ENCODE results near the gene ATG5.

The ATG5 gene

GRCh38 chr6:106143665-106144064 is 181.9 kb downstream of the ATG5 start:
- peak overlapping the region; percentile 89 for H2BK15ac ChIP-seq (replicated peaks; ENCODE audit: low read depth)
- H3K36me3 ChIP-seq (ENCODE audit: control insufficient read depth, insufficient read depth, low read length): no peaks in the 10 kb centered on the region
- no peak overlapping the region for H3K9ac ChIP-seq (ENCODE audit: low read length)
- peak overlapping the region; percentile 40 for H3K18ac ChIP-seq (ENCODE audit: low read length)
- H4K5ac ChIP-seq (ENCODE audit: low read length): no peak overlapping the region
- no peaks in the 10 kb centered on the region for H3K4me1 ChIP-seq (ENCODE audit: control insufficient read depth, low read depth, low read length)
- H3K27ac ChIP-seq (ENCODE audit: low read depth, low read length): no peak overlapping the region
- peak overlapping the region; percentile 57 for H3K4ac ChIP-seq (ENCODE audit: low read depth, low read length)
- H2BK5ac ChIP-seq (ENCODE audit: low read length): no peak overlapping the region
- no peak overlapping the region for H3K4me2 ChIP-seq (ENCODE audit: low read length)
- H3K79me2 ChIP-seq (ENCODE audit: control insufficient read depth, insufficient read depth, low read length): no peaks in the 10 kb centered on the region
- DNase-seq: no peak
- no peaks in the 10 kb centered on the region for H3K79me1 ChIP-seq (ENCODE audit: low read length)
- no peak overlapping the region for H2AK5ac ChIP-seq (ENCODE audit: low read length)
- no peaks in the 10 kb centered on the region for H3K27me3 ChIP-seq (ENCODE audit: insufficient read depth, low read length, poor library complexity)
- no CpG with 5 or more reads among the region's 12 CpGs for WGBS (ENCODE audit: extremely low coverage, insufficient coverage, low lambda C conversion rate)
- no peak overlapping the region for H4K8ac ChIP-seq (ENCODE audit: low read depth, low read length)
- H3K4me3 ChIP-seq (ENCODE audit: low read length): no peak overlapping the region
- H2BK120ac ChIP-seq (ENCODE audit: low read depth, low read length): no peak overlapping the region
- H3K23ac ChIP-seq (ENCODE audit: low read length): no peak overlapping the region
- peak overlapping the region; percentile 26 for H3K56ac ChIP-seq (ENCODE audit: low read length)

GRCh38 chr6:106142876-106143431 is 182.6 kb downstream of the ATG5 start:
- H3K4ac ChIP-seq (ENCODE audit: low read depth, low read length): no peak overlapping the region
- H3K23ac ChIP-seq (ENCODE audit: low read length): no peak overlapping the region
- no peaks in the 10 kb centered on the region for H3K79me2 ChIP-seq (ENCODE audit: control insufficient read depth, insufficient read depth, low read length)
- no peak overlapping the region for H3K27ac ChIP-seq (ENCODE audit: low read depth, low read length)
- peak overlapping the region; percentile 54 for H2AK5ac ChIP-seq (ENCODE audit: low read length)
- no CpG with 5 or more reads among the region's 2 CpGs for WGBS (ENCODE audit: extremely low coverage, insufficient coverage, low lambda C conversion rate)
- no peak overlapping the region for H3K56ac ChIP-seq (ENCODE audit: low read length)
- no peaks in the 10 kb centered on the region for H3K4me1 ChIP-seq (ENCODE audit: control insufficient read depth, low read depth, low read length)
- H2BK120ac ChIP-seq (ENCODE audit: low read depth, low read length): no peak overlapping the region
- H3K4me2 ChIP-seq (ENCODE audit: low read length): no peak overlapping the region
- H2BK15ac ChIP-seq (replicated peaks; ENCODE audit: low read depth): no peak overlapping the region
- no peak overlapping the region for H3K4me3 ChIP-seq (ENCODE audit: low read length)
- H3K79me1 ChIP-seq (ENCODE audit: low read length): no peaks in the 10 kb centered on the region
- no peak overlapping the region for H3K9ac ChIP-seq (ENCODE audit: low read length)
- no peak overlapping the region for H3K18ac ChIP-seq (ENCODE audit: low read length)
- peak; percentile 33 for DNase-seq
- H4K8ac ChIP-seq (ENCODE audit: low read depth, low read length): no peak overlapping the region
- H2BK5ac ChIP-seq (ENCODE audit: low read length): no peak overlapping the region
- no peak overlapping the region for H4K5ac ChIP-seq (ENCODE audit: low read length)
- no peaks in the 10 kb centered on the region for H3K36me3 ChIP-seq (ENCODE audit: control insufficient read depth, insufficient read depth, low read length)
- no peaks in the 10 kb centered on the region for H3K27me3 ChIP-seq (ENCODE audit: insufficient read depth, low read length, poor library complexity)

DNA sequence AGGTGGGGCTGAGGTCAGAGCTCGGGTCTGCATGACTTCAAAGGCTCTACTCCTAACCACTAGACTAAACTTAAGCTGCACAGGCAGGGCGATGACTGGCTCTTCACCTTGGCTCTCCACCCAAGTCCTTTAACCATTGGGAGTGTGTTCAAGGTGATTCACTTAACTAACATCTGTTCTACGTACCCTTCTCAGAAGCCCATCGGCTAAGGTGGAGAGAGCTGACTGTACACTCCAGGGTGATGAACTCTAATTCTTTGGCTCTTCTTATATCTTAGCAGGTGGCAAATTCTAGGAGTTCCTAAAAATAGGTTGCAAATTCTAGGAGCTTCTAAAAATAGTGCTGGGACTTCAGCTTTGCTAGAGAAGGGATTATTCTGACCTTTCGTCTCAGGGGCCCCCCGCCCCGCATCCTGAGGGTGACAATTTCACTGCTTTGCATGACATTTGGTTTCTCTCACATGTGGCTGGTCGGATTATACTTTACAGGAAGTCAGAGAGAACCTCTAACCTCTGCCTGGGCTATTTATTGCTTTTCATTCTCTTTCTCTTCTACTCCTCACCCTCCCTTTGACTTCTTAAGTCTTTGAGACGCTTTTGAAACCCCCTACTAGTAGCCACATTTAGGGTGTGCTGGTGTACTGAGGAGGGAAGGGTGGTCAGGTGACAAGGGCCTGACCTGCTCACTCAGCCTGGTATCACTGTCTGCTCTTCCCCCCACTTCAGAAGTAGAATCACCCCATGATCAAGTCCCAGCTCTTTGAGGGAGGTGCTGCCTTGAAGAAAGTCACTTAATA is 183.9 kb downstream of the ATG5 start:
- WGBS (ENCODE audit: extremely low coverage, insufficient coverage, low lambda C conversion rate): no CpG with 5 or more reads among the region's 9 CpGs
- peak overlapping the region; percentile 15 for H2AK5ac ChIP-seq (ENCODE audit: low read length)

GRCh38 chr6:106138151-106138550 is 187.4 kb downstream of the ATG5 start:
- WGBS (ENCODE audit: extremely low coverage, insufficient coverage, low lambda C conversion rate): no CpG with 5 or more reads among the region's 6 CpGs

More for the DNA sequence above, 183.9 kb downstream of the ATG5 start:
- Histone ChIP-seq H3K4me2 (ENCODE audit: low read length) (no peak overlapping the region), H3K27ac (ENCODE audit: low read depth, low read length) (no peak overlapping the region), H3K18ac (ENCODE audit: low read length) (no peak overlapping the region), H3K9ac (ENCODE audit: low read length) (no peak overlapping the region), H3K79me2 (ENCODE audit: control insufficient read depth, insufficient read depth, low read length) (no peaks in the 10 kb centered on the region), H2BK15ac (replicated peaks; ENCODE audit: low read depth) (no peak overlapping the region), H3K4me3 (ENCODE audit: low read length) (no peak overlapping the region), H4K8ac (ENCODE audit: low read depth, low read length) (no peak overlapping the region), H3K27me3 (ENCODE audit: insufficient read depth, low read length, poor library complexity) (no peaks in the 10 kb centered on the region), H4K5ac (ENCODE audit: low read length) (no peak overlapping the region), H3K36me3 (ENCODE audit: control insufficient read depth, insufficient read depth, low read length) (no peaks in the 10 kb centered on the region), H3K4ac (ENCODE audit: low read depth, low read length) (no peak overlapping the region), H2BK120ac (ENCODE audit: low read depth, low read length) (no peak overlapping the region), H3K56ac (ENCODE audit: low read length) (no peak overlapping the region), H2BK5ac (ENCODE audit: low read length) (no peak overlapping the region), H3K79me1 (ENCODE audit: low read length) (no peaks in the 10 kb centered on the region), H3K4me1 (ENCODE audit: control insufficient read depth, low read depth, low read length) (no peaks in the 10 kb centered on the region), H3K23ac (ENCODE audit: low read length) (no peak overlapping the region)
- DNase-seq: no peak

DNA sequence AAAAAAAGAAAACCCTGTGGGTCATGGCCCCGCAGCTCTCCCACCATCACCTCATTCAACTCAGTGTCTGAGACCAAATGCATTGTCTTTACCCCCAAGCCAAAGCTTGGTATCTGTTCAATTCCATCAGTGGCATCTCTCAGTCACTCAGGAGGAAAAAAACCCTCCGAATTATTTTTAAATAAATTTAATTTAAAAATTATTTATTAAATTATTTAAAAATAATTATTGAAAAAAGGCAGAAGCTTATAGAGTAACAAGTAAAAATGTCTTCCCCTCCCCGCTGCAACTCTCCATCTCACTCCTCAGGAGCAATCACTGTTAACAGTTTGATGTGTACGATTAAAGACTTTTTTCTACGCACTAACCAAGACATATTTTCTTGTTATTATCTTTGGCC is 188.7 kb downstream of the ATG5 start:
- Histone ChIP-seq H4K5ac (ENCODE audit: low read length) (no peak overlapping the region), H3K79me2 (ENCODE audit: control insufficient read depth, insufficient read depth, low read length) (no peaks in the 10 kb centered on the region), H3K4me1 (ENCODE audit: control insufficient read depth, low read depth, low read length) (no peaks in the 10 kb centered on the region), H2BK15ac (replicated peaks; ENCODE audit: low read depth) (no peak overlapping the region), H2AK5ac (ENCODE audit: low read length) (no peak overlapping the region), H3K27me3 (ENCODE audit: insufficient read depth, low read length, poor library complexity) (no peaks in the 10 kb centered on the region), H3K23ac (ENCODE audit: low read length) (no peak overlapping the region), H3K79me1 (ENCODE audit: low read length) (no peaks in the 10 kb centered on the region), H2BK5ac (ENCODE audit: low read length) (no peak overlapping the region), H3K36me3 (ENCODE audit: control insufficient read depth, insufficient read depth, low read length) (no peaks in the 10 kb centered on the region), H4K8ac (ENCODE audit: low read depth, low read length) (no peak overlapping the region), H2BK120ac (ENCODE audit: low read depth, low read length) (no peak overlapping the region), H3K4me2 (ENCODE audit: low read length) (no peak overlapping the region), H3K18ac (ENCODE audit: low read length) (no peak overlapping the region), H3K4me3 (ENCODE audit: low read length) (no peak overlapping the region), H3K4ac (ENCODE audit: low read depth, low read length) (no peak overlapping the region), H3K27ac (ENCODE audit: low read depth, low read length) (no peak overlapping the region), H3K9ac (ENCODE audit: low read length) (no peak overlapping the region), H3K56ac (ENCODE audit: low read length) (no peak overlapping the region)
- WGBS (ENCODE audit: extremely low coverage, insufficient coverage, low lambda C conversion rate): no CpG with 5 or more reads among the region's 5 CpGs
- DNase-seq: no peak

More at GRCh38 chr6:106138151-106138550, 187.4 kb downstream of the ATG5 start:
- H3K23ac ChIP-seq (ENCODE audit: low read length): no peak overlapping the region
- H4K5ac ChIP-seq (ENCODE audit: low read length): no peak overlapping the region
- H3K4me2 ChIP-seq (ENCODE audit: low read length): no peak overlapping the region
- H3K27me3 ChIP-seq (ENCODE audit: insufficient read depth, low read length, poor library complexity): no peaks in the 10 kb centered on the region
- no peak overlapping the region for H2BK120ac ChIP-seq (ENCODE audit: low read depth, low read length)
- no peak for DNase-seq
- no peak overlapping the region for H3K4ac ChIP-seq (ENCODE audit: low read depth, low read length)
- no peak overlapping the region for H2BK5ac ChIP-seq (ENCODE audit: low read length)
- H3K9ac ChIP-seq (ENCODE audit: low read length): no peak overlapping the region
- no peak overlapping the region for H2BK15ac ChIP-seq (replicated peaks; ENCODE audit: low read depth)
- H3K79me1 ChIP-seq (ENCODE audit: low read length): no peaks in the 10 kb centered on the region
- H3K36me3 ChIP-seq (ENCODE audit: control insufficient read depth, insufficient read depth, low read length): no peaks in the 10 kb centered on the region
- H4K8ac ChIP-seq (ENCODE audit: low read depth, low read length): no peak overlapping the region
- no peak overlapping the region for H3K4me3 ChIP-seq (ENCODE audit: low read length)
- no peaks in the 10 kb centered on the region for H3K4me1 ChIP-seq (ENCODE audit: control insufficient read depth, low read depth, low read length)
- no peak overlapping the region for H2AK5ac ChIP-seq (ENCODE audit: low read length)
- no peaks in the 10 kb centered on the region for H3K79me2 ChIP-seq (ENCODE audit: control insufficient read depth, insufficient read depth, low read length)
- H3K56ac ChIP-seq (ENCODE audit: low read length): no peak overlapping the region
- no peak overlapping the region for H3K27ac ChIP-seq (ENCODE audit: low read depth, low read length)
- no peak overlapping the region for H3K18ac ChIP-seq (ENCODE audit: low read length)
